K562 (cell line): ENCODE data around the gene SLC15A3. TPM values are rescaled to one million over a fixed set of nuclear protein-coding genes. Genes with fewer than 3 reads are reported as not detected.

Experiments used
- ATAC-seq: fragments of 200-7000 bp; cut with Tn5 transposase; 3 replicates; pipeline ENCODE4 v1.9.1; 2020; ENCODE audit warnings: moderate library complexity
- BruUV-seq: library from RNA; stranded (reverse); fragments of 400-500 nt; replicated peaks from 2 replicates; lab custom pipeline; 2021; lab: Mats Ljungman, UMichigan
- CTCF ChIA-PET: fragments of 300-600 bp; formaldehyde crosslinking; extraction: SDS; loops from one replicate; lab custom pipeline; 2021; ENCODE audit warnings: low intra/inter-chr PET ratio; lab: Yijun Ruan, JAX
- POLR2A ChIA-PET: fragments of 300-600, 350-650 bp; sonication (Branson Sonifier 250); formaldehyde crosslinking; extraction: SDS; loops from one replicate; lab custom pipeline; 2021; ENCODE audit warnings: antibody characterized with exemption, inconsistent platforms; lab: Yijun Ruan, JAX
- DNase-seq, 4 experiments: peaks; one replicate each; pipeline versions ENCODE4 v3.0.0 to v3.0.0-alpha.2; 2011 to 2018; ENCODE audit warnings: low spot score in 3 of 4, mixed read lengths in 3 of 4; ENCODE audit errors: extremely low read depth in 1 of 4
- FAIRE-seq: peaks from 2 replicates; lab custom pipeline; 2011; peaks lifted over from hg19 to GRCh38; lab: Jason Lieb, UNC
- H2AFZ ChIP-seq: 2 replicates; pipeline ENCODE4 v1.6.0; 2011; ENCODE audit warnings: low read depth, low read length, control low read depth, inconsistent platforms
- H3K27ac ChIP-seq: fragments of 200-600 bp; 3 replicates; pipeline ENCODE4 v1.8.0; 2011; ENCODE audit warnings: low read depth, mild to moderate bottlenecking, control low read depth, inconsistent platforms, low read length, moderate library complexity, mixed read lengths; ENCODE audit errors: extremely low read depth
- H3K27me3 ChIP-seq, 2 experiments: fragments of 300-600 bp in 1 of 2; 2 replicates in 1 of 2; 3 replicates in 1 of 2; pipeline versions ENCODE4 v1.6.0 to v1.8.0; 2011; ENCODE audit warnings: inconsistent platforms in 2 of 2, low read length in 2 of 2, mild to moderate bottlenecking in 1 of 2, mixed read lengths in 1 of 2, moderate library complexity in 1 of 2; ENCODE audit not compliant: control insufficient read depth in 2 of 2, insufficient read depth in 2 of 2
- H3K36me3 ChIP-seq: fragments of 300-600 bp; 3 replicates; pipeline ENCODE4 v1.8.0; 2011; ENCODE audit warnings: mild to moderate bottlenecking, low read length, inconsistent platforms; ENCODE audit not compliant: control insufficient read depth, insufficient read depth
- H3K4me1 ChIP-seq, 2 experiments: fragments of 200-600 bp in 1 of 2; replicated peaks in 1 of 2; 2 replicates in 1 of 2; 3 replicates in 1 of 2; pipeline versions ENCODE4 v1.5.1 to v1.8.0; 2011; ENCODE audit warnings: inconsistent platforms in 2 of 2, low read length in 2 of 2, mild to moderate bottlenecking in 1 of 2, mixed read lengths in 1 of 2, moderate library complexity in 1 of 2; ENCODE audit not compliant: control insufficient read depth in 2 of 2, insufficient read depth in 2 of 2
- H3K4me2 ChIP-seq: 2 replicates; pipeline ENCODE4 v1.6.1; 2011; ENCODE audit warnings: low read length, control low read depth, inconsistent platforms, mixed read lengths; ENCODE audit not compliant: insufficient read depth
- H3K4me3 ChIP-seq: fragments of 200-600 bp; sonication (generic), shearing (Covaris generic); 2 replicates; pipeline ENCODE4 v1.5.1; 2016; ENCODE audit warnings: control low read depth, inconsistent platforms
- H3K79me2 ChIP-seq: fragments of 200-600 bp; 3 replicates; pipeline ENCODE4 v1.8.0; 2011; ENCODE audit warnings: low read length, inconsistent platforms; ENCODE audit not compliant: control insufficient read depth, insufficient read depth
- H3K9ac ChIP-seq, 2 experiments: 2 replicates each; pipeline versions ENCODE4 v1.6.0 to v1.6.1; 2011; ENCODE audit warnings: low read depth in 2 of 2, low read length in 2 of 2, control low read depth in 1 of 2, inconsistent platforms in 1 of 2, mild to moderate bottlenecking in 1 of 2, mixed read lengths in 1 of 2; ENCODE audit not compliant: insufficient read depth in 1 of 2
- H3K9me1 ChIP-seq: one replicate; pipeline ENCODE4 v1.6.0; 2011; ENCODE audit warnings: inconsistent platforms, mild to moderate bottlenecking, low read length, moderate library complexity; ENCODE audit not compliant: control insufficient read depth, insufficient read depth
- H3K9me3 ChIP-seq: replicated peaks from 2 replicates; pipeline ENCODE4 v1.5.1; 2011; ENCODE audit warnings: low read depth, low read length, inconsistent platforms; ENCODE audit not compliant: control insufficient read depth, insufficient read depth
- H4K20me1 ChIP-seq: replicated peaks from 2 replicates; pipeline ENCODE4 v1.6.1; 2011; ENCODE audit warnings: low read length, inconsistent platforms, mixed read lengths; ENCODE audit not compliant: control insufficient read depth, insufficient read depth
- BDP1 ChIP-seq: IDR thresholded peaks from 3 replicates; pipeline ENCODE4 v1.6.1; 2011; ENCODE audit not compliant: insufficient read length, insufficient read depth
- BRF1 ChIP-seq: IDR thresholded peaks from 3 replicates; pipeline ENCODE4 v1.6.1; 2011; ENCODE audit warnings: borderline replicate concordance, mild to moderate bottlenecking; ENCODE audit not compliant: insufficient read length; ENCODE audit errors: extremely low read depth
- CBFA2T3 ChIP-seq: fragments of 450-650 bp; IDR thresholded peaks from 2 replicates; pipeline ENCODE4 v1.6.1; 2017
- CHCHD3 ChIP-seq: fragments of 250-450 bp; sonication (Bioruptor Pico); IDR thresholded peaks from 2 replicates; pipeline ENCODE4 v2.1.2; 2022; ENCODE audit warnings: mild to moderate bottlenecking
- NR4A1 ChIP-seq, 2 experiments: fragments of 250-450 bp in 1 of 2; fragments of 450-650 bp in 1 of 2; sonication (Bioruptor Pico) in 1 of 2; IDR thresholded peaks; 2 replicates each; pipeline versions ENCODE4 v1.4.0 to v1.6.1; 2016 to 2020; ENCODE audit warnings: mild to moderate bottlenecking in 2 of 2, missing compliant biosample characterization in 1 of 2, missing genetic modification characterization in 1 of 2, moderate library complexity in 1 of 2
- RBM25 ChIP-seq: fragments of 200-400 bp; formaldehyde crosslinking; IDR thresholded peaks from 2 replicates; pipeline ENCODE4 v1.6.1; 2018; ENCODE audit warnings: low read length, low read depth, moderate library complexity; ENCODE audit not compliant: severe bottlenecking
- SMAD2 ChIP-seq: fragments of 150-350 bp; IDR thresholded peaks from 2 replicates; pipeline ENCODE4 v1.6.1; 2014; ENCODE audit warnings: low read depth, mild to moderate bottlenecking, low read length
- ZBTB26 ChIP-seq: fragments of 450-650 bp; formaldehyde crosslinking; IDR thresholded peaks from 2 replicates; pipeline ENCODE4 v1.4.0; 2022; ENCODE audit warnings: missing genetic modification characterization
- ZBTB49 ChIP-seq: sonication (generic); formaldehyde crosslinking; IDR thresholded peaks from 2 replicates; pipeline ENCODE4 v1.8.0; 2022; ENCODE audit warnings: missing genetic modification reagents, mild to moderate bottlenecking, borderline replicate concordance
- ZNF639 ChIP-seq, 2 experiments: fragments of 200-800 bp in 1 of 2; sonication (Bioruptor generic) in 1 of 2; sonication (generic) in 1 of 2; formaldehyde crosslinking in 1 of 2; IDR thresholded peaks in 1 of 2; conservative IDR thresholded peaks in 1 of 2; 2 replicates each; pipeline versions ENCODE4 v1.5.0 to v1.6.1; 2016 to 2020; ENCODE audit warnings: missing compliant biosample characterization in 1 of 2, missing genetic modification characterization in 1 of 2, missing genetic modification reagents in 1 of 2
- ZSCAN32 ChIP-seq: fragments of 450-650 bp; formaldehyde crosslinking; IDR thresholded peaks from 2 replicates; pipeline ENCODE4 v1.4.0; 2020; ENCODE audit warnings: mild to moderate bottlenecking, moderate library complexity
- WGBS: fragments of 100-300 bp; shearing (Covaris generic); methylation state at CpG from one replicate; pipeline ENCODE4 v1.1.6; 2016; ENCODE audit warnings: low coverage, mixed read lengths; ENCODE audit not compliant: insufficient coverage; ENCODE audit errors: missing lambda C conversion rate; 5-methylcytosine and 5-hydroxymethylcytosine counted together
- in situ Hi-C: fragments of 300-500 bp; cut with MboI; formaldehyde crosslinking; loops from 4 replicates; pipeline ENCODE4 v1.15.0; 2018; ENCODE audit warnings: inconsistent platforms, mixed read lengths
- intact Hi-C: fragments of 100-400 bp; cut with micrococcal nuclease; formaldehyde crosslinking; loops from 2 replicates; pipeline ENCODE4 v1.14.2; 2022
- polyA plus RNA-seq, 8 experiments: library from polyadenylated mRNA; depleted of rRNA in 4 of 8; stranded (reverse) in 5 of 8; unstranded in 3 of 8; fragments of >200 nt; fragmentation: Nextera tagmentation in 2 of 8; fragmentation: Illumina TruSeq in 1 of 8; extraction: Ambion mirVana in 2 of 8; extraction: Trizol in 1 of 8; gene quantifications; 2 replicates each; pipeline versions ENCODE4 v1.2.1 to v1.2.3, GENCODE V29; 2011 to 2014; ENCODE audit warnings: inconsistent platforms in 1 of 8, missing spikeins in 1 of 8
- total RNA-seq, 7 experiments: library from RNA; depleted of rRNA in 6 of 7; stranded (reverse); fragments of >200 nt in 6 of 7; fragmentation: Illumina TruSeq in 2 of 7; extraction: Trizol in 2 of 7; gene quantifications; 2 replicates each; pipeline versions ENCODE4 v1.2.1 to v1.2.3, GENCODE V29; 2011 to 2021; ENCODE audit warnings: low replicate concordance in 1 of 7

The SLC15A3 gene
- total and polyA plus RNA-seq, 9 of the 15 experiments (the other 6 are each of a cell fraction or from before 2014, with no cell fraction given) = 0.07 to 0.27 TPM; not detected in 7

GRCh38 chr11:60948250-60948649 lies 3.7 kb downstream of the SLC15A3 start (continued):
- no peak for TF ChIP-seq ZBTB26 (CRISPR knock-in tag)
- no peak for TF ChIP-seq CHCHD3 (CRISPR knock-in tag)
- TF ChIP-seq SMAD2 = no peak

- intact Hi-C loops (no loop called here), in situ Hi-C loops (no loop called here)
- no peak overlapping the region for H3K9ac ChIP-seq
- TF ChIP-seq ZBTB49 (CRISPR knock-in tag) = no peak
- no peak for TF ChIP-seq RBM25
- TF ChIP-seq NR4A1 (CRISPR knock-in tag; IDR thresholded peaks at IDR 0.05) = no peak
- no peak for TF ChIP-seq NR4A1 (tag; IDR thresholded peaks at IDR 0.05)
- no peak for TF ChIP-seq ZSCAN32 (CRISPR knock-in tag)
- no peak for TF ChIP-seq BDP1
- 0 out of 2 replicates have a peak, but pooled peaks have one; percentile 6 for TF ChIP-seq CBFA2T3
- TF ChIP-seq BRF1 = no peak
- TF ChIP-seq ZNF639 (CRISPR knock-in tag; conservative IDR thresholded peaks at IDR 0.05 in 1 of 2, IDR thresholded peaks at IDR 0.05 in 1 of 2) = no peak
- H3K9me1 ChIP-seq = no peaks in the 10 kb centered on the region
- peaks cover 4% of the 10 kb centered on the region for H4K20me1 ChIP-seq
- no peak overlapping the region for H3K4me2 ChIP-seq
- no peaks in the 10 kb centered on the region for H3K79me2 ChIP-seq
- no peak overlapping the region for H3K4me3 ChIP-seq
- FAIRE-seq = no peak
- H3K27ac ChIP-seq = no peak overlapping the region
- BruUV-seq = no TSS peak
- ChIA-PET CTCF (no interaction called here), POLR2A (interaction anchor here (1.0 kb wide), 1 partner anchor 184 kb away, joined by 3 read pairs; no protein-coding TSS in a partner anchor)
- H3K27me3 ChIP-seq = peaks cover 43 to 74% of the 10 kb centered on the region in 2 experiments
- no peaks in the 10 kb centered on the region for H3K36me3 ChIP-seq
- DNase-seq = no peak
- no peak overlapping the region for H2AFZ ChIP-seq
- H3K4me1 ChIP-seq = peaks cover 6 to 7% of the 10 kb centered on the region in 2 experiments; a peak in 4 of 5 replicates
- H3K9me3 ChIP-seq = no peaks in the 10 kb centered on the region
- WGBS = 0% methylated on average over 2 of the region's 2 CpGs
- no peak for ATAC-seq
These were observed 4.3 kb downstream of the SLC15A3 start for GRCh38 chr11:60947700-60948099.
